HCT116 (cell line): ENCODE data around the gene EIF2A. TPM values are rescaled to one million over a fixed set of nuclear protein-coding genes. Genes with fewer than 3 reads are reported as not detected.
A peak's percentile ranks its signal among the peaks of the same experiment; 100 is the strongest.
"Not testable (repeated sequence)": the region's sequence is repeated elsewhere in the genome, so short reads cannot be mapped to it uniquely, and the experiment has no call there.

Experiments
- ATAC-seq: fragments of 200-7000 bp; cut with Tn5 transposase; 2 replicates; pipeline ENCODE4 v1.9.1; 2020; ENCODE audit warnings: mild to moderate bottlenecking, moderate library complexity
- BruUV-seq: library from RNA; stranded (reverse); fragments of 400-500 nt; replicated peaks from 2 replicates; lab custom pipeline; 2021; lab: Mats Ljungman, UMichigan
- CTCF ChIA-PET: fragments of 300-600 bp; sonication (Branson Sonifier 250); formaldehyde crosslinking; loops from one replicate; lab custom pipeline; 2021; ENCODE audit warnings: antibody characterized with exemption; lab: Charles Lee
- POLR2A ChIA-PET: fragments of 300-600, 350-600 bp; sonication (Branson Sonifier 250); formaldehyde crosslinking; loops from one replicate; lab custom pipeline; 2021; ENCODE audit warnings: antibody characterized with exemption; lab: Charles Lee
- RAD21 ChIA-PET, 2 experiments: fragments of 300-600 bp; sonication (Branson Sonifier 250); formaldehyde crosslinking; loops; one replicate each; lab custom pipeline; 2023; ENCODE audit warnings: low total read pairs in 2 of 2; ENCODE audit not compliant: uncharacterized antibody in 2 of 2, unreplicated experiment in 2 of 2, low non-redundant PET in 1 of 2; lab: Charles Lee
- DNase-seq: peaks from one replicate; pipeline ENCODE4 v3.0.0-alpha.2; 2010; ENCODE audit warnings: low read depth, low spot score
- H2AFZ ChIP-seq: fragments of 200-600 bp; shearing (Covaris generic), sonication (generic); 2 replicates; pipeline ENCODE4 v1.6.1; 2017; ENCODE audit warnings: low read depth, mixed run types, mixed read lengths, antibody characterized with exemption, low read length; ENCODE audit not compliant: poor library complexity, severe bottlenecking
- H3K27ac ChIP-seq: 2 replicates; pipeline ENCODE4 v1.5.1; 2012; ENCODE audit warnings: low read depth, low read length
- H3K27me3 ChIP-seq: fragments of 200-600 bp; sonication (generic); 2 replicates; pipeline ENCODE4 v1.6.1; 2016; ENCODE audit warnings: mixed run types, low read length, mixed read lengths; ENCODE audit not compliant: insufficient read depth
- H3K36me3 ChIP-seq, 2 experiments: fragments of 200-500 bp in 1 of 2; fragments of 200-600 bp in 1 of 2; sonication (Bioruptor generic) in 1 of 2; sonication (generic) in 1 of 2; 2 replicates each; pipeline versions ENCODE4 v1.5.1 to v1.6.1; 2014 to 2016; ENCODE audit warnings: low read length in 2 of 2, inconsistent platforms in 1 of 2, mixed read lengths in 1 of 2, mixed run types in 1 of 2; ENCODE audit not compliant: insufficient read depth in 2 of 2, control insufficient read depth in 1 of 2
- H3K4me1 ChIP-seq, 2 experiments: fragments of 200-600 bp in 1 of 2; sonication (generic) in 1 of 2; 2 replicates each; pipeline versions ENCODE4 v1.5.1 to v1.6.1; 2012 to 2017; ENCODE audit warnings: low read length in 2 of 2, inconsistent platforms in 1 of 2, mild to moderate bottlenecking in 1 of 2, mixed read lengths in 1 of 2, mixed run types in 1 of 2, moderate library complexity in 1 of 2; ENCODE audit not compliant: insufficient read depth in 2 of 2, control insufficient read depth in 1 of 2
- H3K4me2 ChIP-seq: fragments of 200-600 bp; sonication (generic); 2 replicates; pipeline ENCODE4 v1.6.1; 2017; ENCODE audit warnings: mixed run types, low read length, mixed read lengths
- H3K4me3 ChIP-seq, 2 experiments: fragments of 200-600 bp in 1 of 2; sonication (generic) in 1 of 2; replicated peaks in 1 of 2; 2 replicates each; pipeline ENCODE4 v1.5.1; 2011 to 2016; ENCODE audit warnings: low read length in 2 of 2, control low read depth in 1 of 2, low read depth in 1 of 2, mild to moderate bottlenecking in 1 of 2, mixed read lengths in 1 of 2, mixed run types in 1 of 2
- H3K79me2 ChIP-seq: fragments of 200-600 bp; sonication (generic); 2 replicates; pipeline ENCODE4 v1.6.1; 2017; ENCODE audit warnings: mild to moderate bottlenecking, mixed run types, low read length, moderate library complexity, mixed read lengths; ENCODE audit not compliant: insufficient read depth
- H3K9ac ChIP-seq: fragments of 200-600 bp; sonication (generic); 2 replicates; pipeline ENCODE4 v1.6.1; 2016; ENCODE audit warnings: low read length, mixed read lengths
- H3K9me2 ChIP-seq: fragments of 200-600 bp; sonication (generic), shearing (Covaris generic); 2 replicates; pipeline ENCODE4 v1.6.1; 2017; ENCODE audit warnings: mixed run types, mild to moderate bottlenecking, moderate library complexity; ENCODE audit not compliant: insufficient read depth
- H3K9me3 ChIP-seq, 2 experiments: fragments of 200-500 bp in 1 of 2; fragments of 200-600 bp in 1 of 2; sonication (Bioruptor generic) in 1 of 2; sonication (generic) in 1 of 2; 2 replicates each; pipeline ENCODE4 v1.6.1; 2014 to 2017; ENCODE audit warnings: low read length in 2 of 2, mixed read lengths in 2 of 2, inconsistent platforms in 1 of 2, low read depth in 1 of 2, mild to moderate bottlenecking in 1 of 2, mixed run types in 1 of 2, moderate library complexity in 1 of 2; ENCODE audit not compliant: control insufficient read depth in 1 of 2, insufficient read depth in 1 of 2
- H4K20me1 ChIP-seq: fragments of 200-600 bp; sonication (generic), shearing (Covaris generic); 2 replicates; pipeline ENCODE4 v1.6.1; 2017; ENCODE audit warnings: mixed run types, mild to moderate bottlenecking, moderate library complexity; ENCODE audit not compliant: insufficient read depth
- TCF7L2 ChIP-seq: IDR thresholded peaks from 2 replicates; pipeline ENCODE4 v1.7.0; 2011; ENCODE audit warnings: borderline replicate concordance, inconsistent platforms; ENCODE audit not compliant: insufficient read depth, insufficient read length; ENCODE audit errors: extremely low read depth
- ZNF274 ChIP-seq: fragments of 200-500 bp; sonication (Bioruptor generic); IDR thresholded peaks from 2 replicates; pipeline ENCODE4 v1.6.1; 2014; ENCODE audit warnings: mild to moderate bottlenecking, low read depth, low read length, inconsistent platforms
- intact Hi-C: fragments of 100-400 bp; cut with micrococcal nuclease; formaldehyde crosslinking; loops from 2 replicates; pipeline ENCODE4 v1.10.0; 2022
- total RNA-seq: library from RNA; stranded (reverse); gene quantifications from one replicate; pipeline ENCODE4 v1.2.1, GENCODE V29; 2021; ENCODE audit not compliant: unreplicated experiment
- TF ChIP-seq, protein P1 (sequence below), 3 experiments: fragments of 200-600 bp in 1 of 3; sonication (generic) in 1 of 3; IDR thresholded peaks in 2 of 3; conservative IDR thresholded peaks in 1 of 3; 2 replicates each; pipeline ENCODE4 v1.5.1; 2012 to 2017; ENCODE audit warnings: low read depth in 2 of 3, low read length in 2 of 3, antibody characterized with exemption in 1 of 3, borderline replicate concordance in 1 of 3, control low read depth in 1 of 3, mild to moderate bottlenecking in 1 of 3, mixed read lengths in 1 of 3, mixed run types in 1 of 3, moderate library complexity in 1 of 3; ENCODE audit not compliant: insufficient read depth in 1 of 3

EIF2A gene
- total RNA-seq, 1 experiment from 2014 or later: 126 TPM

DNA sequence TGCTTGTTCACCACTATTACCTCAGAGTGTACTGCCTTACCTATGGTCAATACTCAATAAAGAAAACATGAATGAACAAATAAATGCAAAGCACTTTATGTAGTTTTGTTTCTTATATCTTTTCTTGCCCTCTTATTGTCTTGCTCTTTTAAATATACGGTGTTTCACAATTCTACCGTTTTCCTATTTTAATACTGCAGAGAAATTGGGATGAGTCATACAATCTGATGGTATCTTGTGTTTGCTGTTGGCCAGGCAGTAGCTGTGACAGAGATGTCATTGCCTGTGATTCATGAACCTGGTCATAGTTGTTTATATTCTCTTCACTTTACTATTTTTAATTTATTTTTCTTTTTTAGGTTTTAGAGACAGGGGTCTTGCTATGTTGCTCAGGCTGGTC, 48.6 kb upstream of the EIF2A start (continued):
- TF ChIP-seq, protein P1, sequence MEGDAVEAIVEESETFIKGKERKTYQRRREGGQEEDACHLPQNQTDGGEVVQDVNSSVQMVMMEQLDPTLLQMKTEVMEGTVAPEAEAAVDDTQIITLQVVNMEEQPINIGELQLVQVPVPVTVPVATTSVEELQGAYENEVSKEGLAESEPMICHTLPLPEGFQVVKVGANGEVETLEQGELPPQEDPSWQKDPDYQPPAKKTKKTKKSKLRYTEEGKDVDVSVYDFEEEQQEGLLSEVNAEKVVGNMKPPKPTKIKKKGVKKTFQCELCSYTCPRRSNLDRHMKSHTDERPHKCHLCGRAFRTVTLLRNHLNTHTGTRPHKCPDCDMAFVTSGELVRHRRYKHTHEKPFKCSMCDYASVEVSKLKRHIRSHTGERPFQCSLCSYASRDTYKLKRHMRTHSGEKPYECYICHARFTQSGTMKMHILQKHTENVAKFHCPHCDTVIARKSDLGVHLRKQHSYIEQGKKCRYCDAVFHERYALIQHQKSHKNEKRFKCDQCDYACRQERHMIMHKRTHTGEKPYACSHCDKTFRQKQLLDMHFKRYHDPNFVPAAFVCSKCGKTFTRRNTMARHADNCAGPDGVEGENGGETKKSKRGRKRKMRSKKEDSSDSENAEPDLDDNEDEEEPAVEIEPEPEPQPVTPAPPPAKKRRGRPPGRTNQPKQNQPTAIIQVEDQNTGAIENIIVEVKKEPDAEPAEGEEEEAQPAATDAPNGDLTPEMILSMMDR (IDR thresholded peaks at IDR 0.05 in 2 of 3, conservative IDR thresholded peaks at IDR 0.05 in 1 of 3; ENCODE audit: borderline replicate concordance in 1 of 3, insufficient read depth in 1 of 3, low read depth in 2 of 3, low read length in 2 of 3): no peak
- no peak for TF ChIP-seq ZNF274

- H3K27ac ChIP-seq, H3K4me3 ChIP-seq, H3K4me2 ChIP-seq, H3K9me2 ChIP-seq, RAD21 ChIA-PET, H3K79me2 ChIP-seq, intact Hi-C loops, H3K36me3 ChIP-seq, DNase-seq, H2AFZ ChIP-seq, CTCF ChIA-PET, H3K27me3 ChIP-seq, H3K9ac ChIP-seq, BruUV-seq, ATAC-seq, H4K20me1 ChIP-seq, POLR2A ChIA-PET, H3K9me3 ChIP-seq, H3K4me1 ChIP-seq: not testable (repeated sequence)
Observed at GRCh38 chr3:150500960-150501359, 45.6 kb upstream of the EIF2A start.

DNA sequence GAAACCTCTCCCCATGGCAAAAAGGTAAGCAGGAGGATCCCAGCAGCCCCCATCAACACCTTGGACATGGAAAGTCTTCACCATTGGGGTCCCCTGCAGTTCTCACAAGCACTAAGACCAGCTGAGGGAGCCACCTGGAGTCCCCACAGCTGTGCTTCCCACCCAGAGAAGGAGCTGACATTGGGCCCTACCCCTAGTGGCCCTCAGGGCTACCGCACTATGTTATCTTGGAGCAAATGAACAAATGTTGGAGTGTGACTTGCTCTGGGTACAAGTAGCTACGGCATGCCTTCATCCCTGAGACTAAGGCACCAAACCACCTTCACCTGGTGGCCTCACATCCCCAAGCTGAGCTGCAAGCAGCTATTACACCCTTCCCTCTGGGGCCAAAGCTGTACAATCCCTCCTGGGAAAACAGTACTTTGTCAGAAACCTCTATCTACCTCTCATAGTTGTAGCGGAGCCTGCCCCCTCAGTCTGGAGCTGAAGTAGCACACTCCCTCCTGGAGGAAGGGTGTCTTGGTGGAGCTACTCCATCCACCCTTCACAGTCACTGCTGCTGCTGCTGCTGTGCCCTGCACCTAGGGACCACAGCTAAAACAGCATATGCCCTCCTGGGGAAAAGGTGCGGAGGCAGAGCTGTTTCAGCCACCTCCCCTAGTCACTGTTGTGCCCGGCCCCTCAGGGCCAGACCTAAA, 43.0 kb upstream of the EIF2A start:
- RAD21 ChIA-PET: no interaction called here
- no peaks in the 10 kb centered on the region for H4K20me1 ChIP-seq
- no peaks in the 10 kb centered on the region for H3K79me2 ChIP-seq
- TF ChIP-seq, protein P1 (IDR thresholded peaks at IDR 0.05 in 2 of 3, conservative IDR thresholded peaks at IDR 0.05 in 1 of 3; ENCODE audit: borderline replicate concordance in 1 of 3, insufficient read depth in 1 of 3, low read depth in 2 of 3, low read length in 2 of 3): peak in 1 of 3 experiments; percentile 33; a peak in 1 of 6 replicates
- no peak for TF ChIP-seq TCF7L2
- H3K36me3 ChIP-seq: no peaks in the 10 kb centered on the region
- BruUV-seq: no TSS peak
- no peak overlapping the region for H2AFZ ChIP-seq
- DNase-seq (no peak), ATAC-seq (peak; percentile 73)
- H3K27ac ChIP-seq: no peak overlapping the region
- H3K4me1 ChIP-seq: no peaks in the 10 kb centered on the region
- no peaks in the 10 kb centered on the region for H3K9me2 ChIP-seq
- CTCF ChIA-PET: interaction anchor here (2.6 kb wide), 1 partner anchor 8 kb away, joined by 15 read pairs; no protein-coding TSS in a partner anchor
- H3K4me2 ChIP-seq: no peak overlapping the region
- peaks cover 0 to 7% of the 10 kb centered on the region in 2 experiments; a peak in 1 of 4 replicates for H3K9me3 ChIP-seq
- no peak overlapping the region for H3K9ac ChIP-seq
- no peaks in the 10 kb centered on the region for H3K27me3 ChIP-seq
- POLR2A ChIA-PET: no interaction called here
- no peak overlapping the region for H3K4me3 ChIP-seq
- intact Hi-C loops: no loop called here
